Ecto neural progenitor cell (in vitro differentiated cells): ENCODE measurements around the gene RBM23.
A peak's percentile ranks its signal among the peaks of the same experiment; 100 is the strongest.
"Not testable (repeated sequence)": the region's sequence is repeated elsewhere in the genome, so short reads cannot be mapped to it uniquely, and the experiment has no call there.

Source experiments
- DNase-seq: peaks from one replicate; pipeline ENCODE4 v3.0.0-alpha.2; 2018; ENCODE audit warnings: low spot score

RBM23 gene

DNA sequence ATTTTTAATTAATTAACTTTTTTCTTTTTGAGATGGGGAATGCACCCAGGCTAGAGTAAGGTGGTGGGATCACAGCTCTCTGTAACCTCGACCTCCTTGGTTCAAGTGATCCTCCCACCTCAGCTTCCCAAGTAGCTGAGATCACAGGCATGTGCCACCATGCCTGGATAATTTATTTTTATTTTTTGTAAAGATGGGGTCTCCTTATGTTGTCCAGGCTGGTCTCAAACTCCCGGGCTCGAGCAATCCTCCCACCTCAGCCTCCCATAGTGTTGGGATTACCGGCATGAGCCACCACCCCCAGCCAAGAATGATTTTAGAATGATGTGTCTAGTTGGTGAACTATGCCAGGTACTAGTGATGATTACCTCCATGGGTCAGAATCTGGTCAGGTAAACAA lies 54.0 kb downstream of the RBM23 start:
- no peak for DNase-seq

DNA sequence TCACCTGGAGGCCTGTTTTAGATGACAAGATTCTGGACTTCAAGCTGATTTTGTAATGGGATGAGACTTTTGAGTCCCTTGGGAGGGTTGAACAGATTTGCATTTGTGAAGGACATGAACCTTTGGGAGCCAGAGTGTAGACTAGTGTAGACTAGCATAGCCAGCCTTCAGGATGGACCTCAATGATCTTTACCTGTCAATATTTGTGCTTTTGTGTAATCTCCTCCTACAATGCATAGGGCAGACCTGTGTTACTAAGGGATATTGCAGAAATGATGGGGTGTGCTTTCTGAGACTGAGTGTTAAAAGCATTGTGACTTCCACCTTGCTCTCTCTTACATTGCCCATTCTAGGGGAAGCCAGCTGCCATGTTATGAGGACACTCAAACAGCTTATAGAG lies 57.3 kb downstream of the RBM23 start:
- no peak for DNase-seq

DNA sequence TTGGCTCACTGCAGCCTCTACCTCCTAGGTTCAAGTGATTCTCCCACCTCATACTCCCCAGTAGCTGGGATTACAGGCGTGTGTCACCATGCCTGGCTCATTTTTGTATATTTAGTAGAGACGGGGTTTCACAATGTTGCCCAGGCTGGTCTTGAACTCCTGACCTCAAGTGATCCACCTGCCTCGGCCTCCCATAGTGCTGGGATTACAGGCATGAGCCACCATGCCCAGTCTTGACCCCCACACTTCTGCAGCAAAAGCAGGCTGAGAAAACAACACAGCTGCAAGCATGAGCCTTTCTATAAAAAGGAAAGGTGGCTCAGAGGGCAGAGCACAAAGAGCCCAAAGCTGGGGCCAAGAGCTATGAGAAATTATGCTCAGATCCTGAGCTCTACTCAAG lies 58.6 kb downstream of the RBM23 start:
- not testable (repeated sequence) for DNase-seq

DNA sequence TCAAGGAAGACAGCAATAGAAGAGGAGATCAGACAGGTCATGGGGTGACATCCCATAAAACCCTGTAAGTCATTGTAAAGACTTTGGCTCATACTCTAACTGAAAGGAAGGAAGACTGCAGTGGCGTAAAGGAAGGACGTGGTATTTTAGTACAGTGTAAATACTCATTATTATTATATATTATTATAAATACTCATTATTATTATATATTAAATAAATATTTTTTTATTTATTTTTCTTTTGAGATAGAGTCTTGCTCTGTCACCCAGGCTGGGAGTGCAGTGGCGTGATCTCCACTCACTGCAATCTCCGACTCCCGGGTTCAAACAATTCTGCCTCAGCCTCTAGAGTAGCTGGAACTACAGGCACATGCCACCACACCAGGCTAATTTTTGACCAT lies 62.5 kb downstream of the RBM23 start:
- no peak for DNase-seq

DNA sequence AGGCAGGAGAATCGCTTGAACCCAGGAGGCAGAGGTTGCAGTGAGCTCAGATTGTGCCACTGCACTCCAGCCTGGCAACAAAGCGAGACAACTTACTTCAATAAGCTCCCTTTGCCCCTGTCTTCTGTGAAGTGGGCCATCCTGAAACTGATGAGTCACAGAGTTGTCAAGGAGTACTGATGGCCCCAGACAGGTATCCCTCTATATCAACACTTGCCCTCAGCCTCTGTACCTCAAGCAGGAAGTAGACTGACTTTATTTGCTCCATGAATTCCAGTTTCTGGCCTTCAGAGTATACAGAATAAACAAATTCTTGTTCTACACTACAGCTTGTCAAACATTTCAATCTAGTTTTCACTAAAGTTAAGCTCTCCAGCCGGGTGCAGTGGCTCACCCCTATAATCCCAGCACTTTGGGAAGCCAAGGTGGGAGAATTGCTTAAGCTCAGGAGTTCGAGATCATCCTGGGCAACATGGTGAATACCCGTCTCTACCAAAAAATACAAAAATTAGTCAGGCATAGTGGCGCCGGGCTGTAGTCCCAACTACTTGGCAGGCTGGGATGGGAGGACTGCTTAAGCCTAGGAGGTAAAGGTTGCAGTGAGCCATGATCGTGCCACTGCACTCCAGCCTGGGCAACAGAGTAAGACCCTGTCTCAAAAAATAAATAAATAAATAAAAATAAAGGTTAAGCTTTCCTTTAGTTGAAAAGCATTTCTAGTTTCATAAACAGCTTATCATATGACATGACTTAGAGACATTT lies 63.8 kb downstream of the RBM23 start:
- no peak for DNase-seq

DNA sequence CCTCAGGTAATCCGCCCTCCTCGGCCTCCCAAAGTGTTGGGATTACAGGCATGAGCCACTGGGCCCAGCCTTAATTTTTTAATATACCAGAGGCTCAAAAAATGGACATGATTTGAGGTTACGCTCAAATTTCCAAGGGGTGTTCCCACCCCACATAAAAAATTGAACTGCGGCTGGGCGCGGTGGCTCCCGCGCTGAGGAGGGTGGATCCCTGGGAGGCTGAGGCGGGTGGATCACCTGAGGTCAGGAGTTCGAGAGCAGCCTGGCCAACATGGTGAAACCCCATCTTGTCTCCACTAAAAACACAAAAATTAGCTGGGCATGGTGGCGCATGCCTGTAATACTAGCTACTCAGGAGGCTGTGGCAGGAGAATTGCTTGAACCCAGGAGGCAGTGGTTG lies 64.7 kb downstream of the RBM23 start:
- DNase-seq: not testable (repeated sequence)

DNA sequence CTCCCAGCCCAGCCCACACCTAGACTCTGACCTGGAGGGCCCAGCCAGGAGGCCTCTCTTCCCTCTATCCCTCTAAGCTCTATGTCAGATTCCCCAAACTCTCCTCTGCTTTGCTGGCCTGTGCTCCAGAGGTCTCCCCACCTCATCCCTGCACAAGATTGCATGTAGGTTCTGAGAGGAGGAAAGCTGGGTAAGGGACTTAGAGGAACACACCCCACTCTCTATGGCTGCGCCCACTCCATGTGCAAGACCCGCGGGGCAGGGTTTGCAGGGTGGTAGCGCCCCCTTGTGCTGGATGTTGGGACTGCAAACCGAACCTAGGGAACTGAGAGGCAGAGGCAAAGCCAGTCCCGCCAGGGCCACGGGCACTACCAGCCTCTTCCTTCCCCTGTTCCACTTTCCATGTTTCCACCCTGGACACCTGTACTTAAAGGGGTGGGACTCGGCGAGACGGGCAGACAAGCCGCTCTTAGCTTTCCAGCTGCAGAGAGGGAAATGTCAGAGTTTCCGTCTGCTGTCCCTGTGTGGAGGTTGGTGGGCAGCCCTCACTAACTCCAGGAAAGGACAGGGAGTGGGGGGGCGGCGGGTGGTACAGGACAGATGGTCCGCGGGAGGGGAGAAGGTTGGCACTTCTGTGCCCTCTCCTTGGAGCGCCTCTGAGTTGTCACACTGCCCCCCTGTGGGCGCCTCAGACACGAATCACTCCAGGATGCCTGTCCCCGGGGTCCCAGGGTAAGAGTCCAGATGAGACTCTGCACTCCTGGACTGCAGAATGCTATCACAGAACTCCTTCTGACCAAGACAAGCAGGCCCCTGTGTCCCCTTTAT lies 65.8 kb downstream of the RBM23 start:
- peak; percentile 94 for DNase-seq

DNA sequence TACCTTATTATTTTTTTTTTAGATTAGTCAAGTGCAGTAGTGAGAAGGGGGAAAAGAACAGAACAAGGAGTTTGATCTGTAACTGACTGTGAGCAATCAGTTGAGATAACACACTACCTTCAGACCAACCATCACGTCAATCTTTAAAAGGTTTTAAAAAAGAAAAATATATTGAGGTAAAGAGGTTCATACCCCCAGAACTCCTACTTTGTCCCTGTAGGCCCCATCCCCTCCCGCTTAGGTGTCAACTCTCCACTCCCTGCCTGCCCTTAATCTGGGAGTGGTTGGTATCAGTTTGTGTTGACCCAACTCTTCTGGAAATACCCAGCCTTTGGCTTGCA lies 66.4 kb downstream of the RBM23 start:
- DNase-seq: no peak

DNA sequence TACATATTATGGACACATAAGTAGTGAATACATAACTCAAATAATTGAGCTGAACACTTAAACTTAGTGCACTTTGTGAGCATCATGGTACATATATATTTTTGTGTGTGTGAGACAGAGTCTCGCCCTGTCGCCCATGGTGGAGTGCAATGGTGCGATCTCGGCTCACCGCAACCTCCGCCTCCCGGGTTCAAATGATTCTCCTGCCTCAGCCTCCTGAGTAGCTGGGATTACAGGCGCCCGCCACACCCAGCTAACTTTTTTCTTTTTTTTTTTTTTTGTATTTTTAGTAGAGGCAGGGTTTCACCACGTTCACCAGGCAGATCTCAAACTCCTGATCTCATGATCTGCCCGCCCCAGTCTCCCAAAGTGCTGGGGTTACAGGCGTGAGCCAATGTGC lies 66.8 kb downstream of the RBM23 start:
- not testable (repeated sequence) for DNase-seq

DNA sequence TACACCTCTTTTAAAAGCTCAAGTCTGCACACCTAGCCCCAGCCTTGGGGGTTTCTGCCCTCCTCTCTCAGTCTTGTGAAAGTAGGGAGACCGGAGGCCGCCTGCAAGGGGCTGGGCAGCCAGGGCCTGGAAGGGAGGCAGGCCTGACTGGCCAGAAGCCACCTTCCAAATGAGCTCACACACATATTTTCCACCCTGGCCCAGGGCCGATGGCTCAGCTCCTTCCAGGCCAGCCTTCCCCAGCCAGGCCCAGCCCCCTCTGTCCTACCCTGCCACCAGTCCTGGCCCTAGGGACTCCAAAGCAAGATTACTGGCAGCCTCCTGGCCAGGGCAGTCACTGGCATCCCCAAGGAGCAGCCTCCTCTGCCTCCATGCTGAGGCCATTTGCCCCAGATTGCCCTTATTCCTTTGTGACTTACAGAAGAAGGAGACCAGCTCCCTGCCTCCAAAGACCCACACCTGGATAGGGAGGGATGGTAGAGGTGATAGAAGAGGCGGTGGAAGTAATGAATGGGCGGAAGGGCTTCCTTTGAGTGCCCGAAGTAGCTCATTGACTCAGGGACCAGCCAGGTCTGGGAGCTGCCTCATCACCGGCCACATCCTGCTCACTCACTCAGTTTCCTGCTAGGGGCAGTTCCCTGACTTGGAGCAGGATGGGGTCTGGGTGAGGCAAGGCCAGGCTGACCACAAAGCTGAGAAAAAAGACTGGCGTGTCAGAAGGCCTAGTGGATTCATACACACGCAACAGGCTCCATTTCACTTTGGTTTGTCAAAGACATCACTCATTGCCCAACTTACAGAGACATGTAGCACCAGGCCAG lies 67.8 kb downstream of the RBM23 start:
- DNase-seq: no peak

DNA sequence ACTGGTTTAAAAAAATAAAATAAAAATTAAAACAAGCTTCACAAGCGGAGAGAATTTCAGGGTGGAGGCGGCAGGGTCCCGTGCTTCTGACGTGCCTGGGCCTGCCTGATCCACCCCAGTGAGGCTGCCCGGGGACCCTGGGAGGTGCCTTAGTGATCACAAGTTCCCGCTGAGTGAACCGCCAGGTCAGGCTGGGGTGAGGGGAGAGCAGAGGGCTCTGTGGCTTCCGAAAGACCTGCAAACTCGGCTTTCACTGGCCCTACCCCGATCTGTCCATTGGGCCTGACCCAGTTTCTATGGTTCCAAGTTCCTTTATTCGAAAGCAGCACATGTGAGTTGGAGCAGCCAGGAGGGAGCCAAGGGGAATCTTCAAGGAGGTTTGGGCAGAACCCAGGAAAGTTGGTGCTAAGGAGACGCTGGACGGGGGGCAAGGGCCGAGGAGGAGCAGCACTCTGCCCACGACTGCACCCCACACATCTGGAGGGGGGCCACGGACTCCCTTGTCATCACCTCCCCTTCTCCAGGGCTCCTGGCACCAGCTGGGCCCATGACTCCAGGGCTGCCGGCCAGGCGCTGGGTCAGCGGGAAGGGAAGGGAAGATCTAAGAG lies 69.6 kb downstream of the RBM23 start:
- DNase-seq: no peak

DNA sequence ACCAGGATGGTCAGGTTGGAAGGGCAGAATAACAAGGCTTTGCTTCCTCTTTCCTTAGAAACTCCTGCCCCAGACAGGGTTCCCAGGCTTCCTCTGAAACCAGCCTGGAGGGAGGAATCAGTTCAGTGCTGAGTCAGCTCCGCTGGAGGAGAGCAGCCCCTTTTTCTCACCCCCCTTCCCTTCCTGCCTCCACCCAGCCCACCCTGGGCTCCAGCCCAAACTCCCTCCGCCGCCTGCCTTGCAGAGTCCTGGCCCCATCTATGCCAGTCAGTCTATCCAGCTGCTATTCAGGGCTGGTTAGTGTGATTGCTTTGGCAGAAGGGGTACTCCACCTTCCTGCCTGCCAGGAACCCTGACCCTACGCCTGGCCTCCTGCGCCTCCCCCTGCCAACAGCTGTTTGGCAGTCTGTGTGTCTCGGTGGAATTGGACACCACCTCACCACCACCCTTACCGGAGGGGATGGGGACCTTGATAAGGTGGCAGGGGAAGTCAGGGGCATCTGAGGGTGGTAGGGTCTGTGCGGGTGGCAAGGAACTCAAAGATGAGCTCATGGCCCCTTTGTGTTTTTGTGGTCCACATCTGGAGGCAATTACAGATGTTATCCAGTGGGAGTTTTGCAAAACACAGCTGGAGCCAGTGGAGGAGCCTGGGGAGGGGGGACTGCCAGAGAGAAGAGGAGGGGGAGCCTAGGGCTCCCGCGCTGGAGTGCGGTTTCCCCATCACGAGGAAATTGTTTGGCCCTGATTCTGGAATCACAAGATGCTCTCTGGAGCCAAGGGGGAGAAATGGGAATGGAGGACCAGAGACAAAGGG lies 70.4 kb downstream of the RBM23 start:
- DNase-seq: no peak

DNA sequence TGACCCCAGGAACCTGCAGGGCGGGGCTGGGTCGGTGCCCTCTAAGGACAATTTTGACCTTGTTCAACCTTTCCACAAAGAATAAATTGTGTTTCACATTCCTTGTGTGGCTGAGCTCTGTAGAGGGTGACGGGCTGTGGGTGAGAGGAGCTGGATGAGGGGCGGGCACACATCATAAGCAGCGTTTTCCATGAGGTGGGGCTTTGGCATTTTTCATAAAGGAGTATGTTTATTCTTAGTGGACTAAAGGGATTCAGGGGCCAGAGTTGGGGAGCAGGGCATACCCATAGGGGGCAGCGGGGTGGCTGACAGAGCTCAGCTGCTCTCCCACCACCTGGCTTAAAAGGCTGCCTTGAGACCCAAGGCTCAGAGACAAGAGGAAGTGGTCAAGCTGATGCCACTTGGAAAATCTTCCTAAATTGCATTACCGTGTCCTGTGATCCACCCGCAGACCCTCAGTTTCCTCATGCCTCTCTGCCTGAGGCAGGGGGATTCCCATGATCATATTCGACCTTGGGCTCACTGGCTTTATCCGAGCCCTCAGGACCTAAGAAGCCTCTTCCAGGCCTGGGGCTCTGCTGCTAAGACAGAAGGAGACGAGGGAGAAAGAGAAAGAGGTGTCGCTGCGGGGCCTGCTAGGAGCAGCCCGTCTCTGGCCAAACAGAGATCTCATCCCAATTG lies 71.1 kb downstream of the RBM23 start:
- DNase-seq: no peak

DNA sequence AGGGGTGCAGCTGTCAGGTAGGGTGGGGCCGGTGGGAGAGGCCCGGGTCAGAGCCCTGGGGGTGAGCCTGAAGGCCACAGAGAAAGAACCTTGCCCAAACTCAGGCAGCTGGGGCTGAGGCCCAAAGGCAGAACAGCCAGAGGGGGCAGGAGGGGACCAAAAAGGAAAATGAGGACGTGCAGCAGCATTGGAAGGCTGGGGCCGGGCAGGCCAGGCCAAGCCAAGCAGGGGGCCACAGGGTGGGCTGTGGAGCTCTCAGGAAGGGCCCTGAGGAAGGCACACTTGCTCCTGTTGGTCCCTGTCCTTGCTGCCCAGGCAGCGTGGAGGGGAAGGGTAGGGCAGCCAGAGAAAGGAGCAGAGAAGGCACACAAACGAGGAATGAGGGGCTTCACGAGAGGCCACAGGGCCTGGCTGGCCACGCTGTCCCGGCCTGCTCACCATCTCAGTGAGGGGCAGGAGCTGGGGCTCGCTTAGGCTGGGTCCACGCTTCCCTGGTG lies 72.1 kb downstream of the RBM23 start:
- no peak for DNase-seq

DNA sequence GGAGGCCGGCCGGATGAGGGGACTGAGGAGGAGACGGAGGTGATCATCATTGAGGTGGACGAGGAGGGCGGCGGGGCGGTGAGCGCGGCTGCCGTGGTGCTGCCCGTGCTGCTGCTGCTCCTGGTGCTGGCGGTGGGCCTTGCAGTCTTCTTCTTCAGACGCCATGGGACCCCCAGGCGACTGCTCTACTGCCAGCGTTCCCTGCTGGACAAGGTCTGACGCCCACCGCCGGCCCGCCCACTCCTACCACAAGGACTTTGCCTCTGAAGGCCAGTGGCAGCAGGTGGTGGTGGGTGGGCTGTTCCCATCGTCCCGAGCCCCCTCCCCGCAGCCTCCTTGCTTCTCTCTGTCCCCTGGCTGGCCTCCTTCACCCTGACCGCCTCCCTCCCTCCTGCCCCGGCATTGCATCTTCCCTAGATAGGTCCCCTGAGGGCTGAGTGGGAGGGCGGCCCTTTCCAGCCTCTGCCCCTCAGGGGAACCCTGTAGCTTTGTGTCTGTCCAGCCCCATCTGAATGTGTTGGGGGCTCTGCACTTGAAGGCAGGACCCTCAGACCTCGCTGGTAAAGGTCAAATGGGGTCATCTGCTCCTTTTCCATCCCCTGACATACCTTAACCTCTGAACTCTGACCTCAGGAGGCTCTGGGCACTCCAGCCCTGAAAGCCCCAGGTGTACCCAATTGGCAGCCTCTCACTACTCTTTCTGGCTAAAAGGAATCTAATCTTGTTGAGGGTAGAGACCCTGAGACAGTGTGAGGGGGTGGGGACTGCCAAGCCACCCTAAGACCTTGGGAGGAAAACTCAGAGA lies 72.9 kb downstream of the RBM23 start:
- no peak for DNase-seq

DNA sequence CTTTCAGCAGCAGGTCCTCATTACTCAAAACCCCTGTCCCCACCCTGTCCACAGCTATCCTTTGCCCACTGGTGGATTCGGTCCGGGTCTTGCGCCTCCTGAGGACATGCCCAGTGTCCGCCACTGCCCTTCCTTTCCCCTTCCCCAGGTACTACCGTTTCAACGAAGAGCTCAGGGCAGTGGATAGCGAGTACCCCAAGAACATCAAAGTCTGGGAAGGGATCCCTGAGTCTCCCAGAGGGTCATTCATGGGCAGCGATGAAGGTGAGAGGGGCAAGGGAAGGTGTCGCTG lies 73.9 kb downstream of the RBM23 start:
- no peak for DNase-seq

DNA sequence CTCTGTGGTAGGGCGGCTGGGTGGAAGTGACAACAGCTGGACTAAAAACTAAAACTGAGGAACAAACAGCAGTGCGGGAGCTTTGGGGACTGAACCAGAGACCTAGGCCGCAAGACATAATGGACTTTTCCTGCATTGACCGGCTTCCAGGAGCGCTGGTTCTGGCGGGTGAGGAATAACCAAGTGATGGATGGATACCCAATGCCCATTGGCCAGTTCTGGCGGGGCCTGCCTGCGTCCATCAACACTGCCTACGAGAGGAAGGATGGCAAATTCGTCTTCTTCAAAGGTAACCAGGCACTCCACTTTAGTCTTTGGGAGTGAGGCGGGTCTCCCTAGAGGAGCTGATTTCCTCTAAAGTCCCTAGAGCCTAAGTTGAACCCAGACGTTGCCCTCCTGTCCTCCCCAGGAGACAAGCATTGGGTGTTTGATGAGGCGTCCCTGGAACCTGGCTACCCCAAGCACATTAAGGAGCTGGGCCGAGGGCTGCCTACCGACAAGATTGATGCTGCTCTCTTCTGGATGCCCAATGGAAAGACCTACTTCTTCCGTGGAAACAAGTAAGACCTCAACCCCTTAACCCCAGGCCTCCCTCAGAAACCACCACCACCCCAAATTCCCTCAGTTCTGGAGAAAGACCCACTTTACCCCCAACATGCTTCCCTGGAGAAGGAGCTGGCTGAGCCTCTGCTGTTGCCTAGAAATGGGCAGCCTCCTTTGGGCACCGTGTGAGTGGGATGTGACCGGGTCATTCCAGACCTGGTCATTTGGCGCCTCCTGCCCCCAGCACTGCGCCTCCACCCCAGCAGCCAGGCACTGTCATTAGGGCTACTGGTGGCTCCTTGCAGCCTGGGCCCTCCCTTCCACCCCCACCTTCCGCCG lies 74.5 kb downstream of the RBM23 start:
- DNase-seq: no peak
